Stimulated activated naive CD8-positive, alpha-beta T cell treated with anti-CD3 and anti-CD28 coated beads, Interleukin-15, Interleukin-2, amounts not matched to agents 100 ng/mL and 50 ng/mL, for 24 hours (primary cell): ENCODE data around the gene HIRA.
"Not testable (repeated sequence)": the region's sequence is repeated elsewhere in the genome, so short reads cannot be mapped to it uniquely, and the experiment has no call there.

Source experiments
- H3K27ac Mint-ChIP-seq: one replicate; pipeline ENCODE4 v1.8.0; 2021; ENCODE audit warnings: mild to moderate bottlenecking, mixed read lengths
- H3K27me3 Mint-ChIP-seq: one replicate; pipeline ENCODE4 v1.8.0; 2021; ENCODE audit warnings: mixed read lengths
- H3K36me3 Mint-ChIP-seq: one replicate; pipeline ENCODE4 v1.8.0; 2021; ENCODE audit warnings: low read depth, mixed read lengths
- H3K4me1 Mint-ChIP-seq: one replicate; pipeline ENCODE4 v1.8.0; 2021; ENCODE audit warnings: low read depth, mixed read lengths
- H3K4me3 Mint-ChIP-seq: one replicate; pipeline ENCODE4 v1.8.0; 2021; ENCODE audit warnings: mild to moderate bottlenecking, mixed read lengths
- H3K9me3 Mint-ChIP-seq: one replicate; pipeline ENCODE4 v1.8.0; 2021; ENCODE audit warnings: mixed read lengths

The HIRA gene

DNA sequence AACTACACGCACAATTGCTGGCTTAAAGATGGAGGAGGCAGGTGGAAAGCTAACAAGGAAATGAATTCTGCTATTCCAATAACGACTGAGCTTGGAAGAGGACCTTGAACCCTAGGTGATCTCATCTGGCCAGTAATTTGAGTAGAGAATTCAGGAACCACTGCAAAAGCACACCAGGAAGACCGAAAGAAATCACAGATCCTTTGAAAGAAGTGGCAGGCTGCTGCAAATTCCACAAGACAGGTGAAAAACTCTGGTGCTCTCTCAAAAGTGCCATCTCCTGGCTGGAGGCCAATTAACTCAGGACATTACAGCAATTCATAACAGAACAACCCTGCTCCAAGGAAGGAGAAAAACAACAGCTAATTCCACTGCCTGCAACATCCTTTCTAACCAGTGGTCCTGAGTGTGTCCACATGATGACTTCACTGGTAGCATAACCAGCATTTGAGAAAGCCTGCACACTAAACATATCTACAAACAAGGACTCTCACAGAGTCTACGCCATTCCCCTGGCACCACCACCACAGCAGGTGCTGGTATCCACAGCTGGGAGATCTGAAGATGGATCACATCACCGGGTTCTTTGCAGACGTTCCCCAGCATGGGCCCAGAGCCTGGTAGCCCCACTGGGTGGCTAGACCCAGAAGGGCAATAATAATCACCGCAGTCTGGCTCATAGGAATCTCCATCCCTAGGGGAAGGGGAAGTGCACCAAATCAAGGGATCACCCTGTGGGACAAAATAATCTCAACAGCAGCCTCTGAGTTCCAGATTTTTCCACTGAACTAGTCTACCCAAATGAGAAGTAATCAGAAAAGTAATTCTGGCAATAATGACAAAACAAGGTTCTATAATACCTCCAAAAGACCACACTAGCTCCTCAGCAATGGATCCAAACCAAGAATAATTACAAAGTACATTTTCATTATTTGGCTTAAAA, 95.1 kb downstream of the HIRA start:
- H3K36me3 Mint-ChIP-seq, result peaks cover 99% of the 10 kb centered on the region
- peaks cover 41% of the 10 kb centered on the region for H3K9me3 Mint-ChIP-seq
- no peak overlapping the region for H3K27ac Mint-ChIP-seq
- H3K4me3 Mint-ChIP-seq, result no peak overlapping the region
- H3K27me3 Mint-ChIP-seq, result no peaks in the 10 kb centered on the region
- H3K4me1 Mint-ChIP-seq, result no peaks in the 10 kb centered on the region

DNA sequence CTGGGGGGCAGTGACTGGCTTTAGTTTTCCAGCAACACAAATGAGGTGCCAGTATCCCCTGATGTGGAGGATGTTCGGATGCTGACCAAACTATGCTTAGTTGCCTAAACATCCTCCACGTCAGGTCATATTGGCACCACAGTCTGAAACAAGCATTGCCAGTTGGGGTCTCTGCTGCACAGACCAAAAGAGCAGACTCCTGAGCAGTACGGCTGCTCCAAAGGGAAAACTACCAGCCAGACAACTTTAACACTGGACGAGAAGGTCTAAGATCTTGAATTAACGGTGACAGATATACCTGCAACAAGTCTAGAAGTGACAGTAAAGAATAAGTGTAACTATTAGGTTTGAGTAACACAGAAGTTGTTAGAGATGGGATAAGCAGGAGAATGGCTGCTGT, 99.6 kb downstream of the HIRA start:
- Mint-ChIP-seq H3K4me3 (no peak overlapping the region), H3K27me3 (no peaks in the 10 kb centered on the region), H3K27ac (no peak overlapping the region), H3K36me3 (peaks cover 88% of the 10 kb centered on the region), H3K4me1 (no peaks in the 10 kb centered on the region), H3K9me3 (peaks cover 26% of the 10 kb centered on the region)

DNA sequence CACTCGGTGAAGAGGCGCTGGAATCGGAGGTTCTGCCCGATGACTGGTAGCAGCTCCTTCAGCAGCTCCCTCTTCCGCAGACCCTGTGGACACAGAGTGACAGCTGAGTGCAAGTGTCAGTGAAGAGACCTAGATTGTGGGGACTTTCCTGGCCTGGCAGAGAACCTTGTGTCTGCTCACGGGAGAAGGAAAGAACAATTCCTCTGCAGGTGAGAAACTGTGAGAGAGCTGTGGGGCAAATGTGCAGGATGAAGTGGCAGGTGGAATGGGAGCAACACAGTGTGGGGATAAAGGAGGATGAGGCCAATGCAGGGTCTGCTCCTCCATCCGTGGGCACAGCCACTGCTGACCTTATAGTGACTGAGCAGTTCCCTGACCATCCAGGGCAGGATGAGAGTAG, 100.1 kb downstream of the HIRA start:
- no peak overlapping the region for H3K4me3 Mint-ChIP-seq
- no peaks in the 10 kb centered on the region for H3K27me3 Mint-ChIP-seq
- peaks cover 83% of the 10 kb centered on the region for H3K36me3 Mint-ChIP-seq
- no peaks in the 10 kb centered on the region for H3K4me1 Mint-ChIP-seq
- H3K9me3 Mint-ChIP-seq, result peaks cover 26% of the 10 kb centered on the region
- no peak overlapping the region for H3K27ac Mint-ChIP-seq

DNA sequence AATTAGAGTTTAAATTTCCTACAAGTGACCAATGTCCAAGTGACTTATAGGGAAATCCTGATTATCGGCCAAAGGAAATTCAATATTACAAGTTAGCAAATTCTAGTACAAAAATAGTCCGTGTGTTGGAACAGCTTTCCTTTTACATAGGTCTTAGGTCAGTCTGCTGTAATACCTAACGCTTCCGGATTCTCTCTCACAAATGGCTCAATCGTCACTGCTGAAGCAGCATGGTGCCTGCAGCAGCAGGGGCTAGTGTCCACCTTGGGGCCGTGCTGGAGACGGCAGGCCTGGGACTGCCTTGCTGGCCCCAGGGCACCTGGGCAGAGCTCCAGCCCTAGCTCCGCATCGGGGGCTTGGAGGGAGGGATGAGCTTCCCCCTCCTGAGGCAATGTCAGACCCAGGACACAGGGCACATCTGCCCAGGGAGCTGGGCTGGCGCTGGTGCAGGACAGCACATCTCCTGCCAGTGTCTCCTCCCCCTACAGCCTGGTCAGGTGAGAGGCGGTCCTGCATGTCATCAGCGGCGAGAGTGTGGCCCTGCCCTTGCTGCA, 100.6 kb downstream of the HIRA start:
- Mint-ChIP-seq H3K27me3 (no peaks in the 10 kb centered on the region), H3K4me1 (no peaks in the 10 kb centered on the region), H3K36me3 (peaks cover 78% of the 10 kb centered on the region), H3K4me3 (no peak overlapping the region), H3K9me3 (peaks cover 27% of the 10 kb centered on the region), H3K27ac (no peak overlapping the region)

DNA sequence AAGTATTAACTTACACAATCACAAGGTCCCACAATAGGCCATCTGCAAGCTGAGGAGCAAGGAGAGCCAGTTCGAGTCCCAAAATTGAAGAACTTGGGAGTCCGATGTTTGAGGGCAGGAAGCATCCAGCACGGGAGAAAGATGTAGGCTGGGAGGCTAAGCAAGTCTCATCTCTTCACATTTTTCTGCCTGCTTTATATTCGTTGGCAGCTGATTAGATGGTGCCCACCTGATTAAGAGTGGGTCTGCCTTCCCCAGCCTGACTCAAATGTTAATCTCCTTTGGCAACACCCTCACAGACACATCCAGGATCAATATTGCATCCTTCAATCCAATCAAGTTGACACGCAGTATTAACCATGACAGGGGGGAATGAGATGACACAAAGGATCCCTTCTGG, 101.3 kb downstream of the HIRA start:
- H3K27ac Mint-ChIP-seq, H3K4me3 Mint-ChIP-seq, H3K27me3 Mint-ChIP-seq, H3K4me1 Mint-ChIP-seq: not testable (repeated sequence)
- H3K36me3 Mint-ChIP-seq, result peaks cover 71% of the 10 kb centered on the region
- peaks cover 21% of the 10 kb centered on the region for H3K9me3 Mint-ChIP-seq

DNA sequence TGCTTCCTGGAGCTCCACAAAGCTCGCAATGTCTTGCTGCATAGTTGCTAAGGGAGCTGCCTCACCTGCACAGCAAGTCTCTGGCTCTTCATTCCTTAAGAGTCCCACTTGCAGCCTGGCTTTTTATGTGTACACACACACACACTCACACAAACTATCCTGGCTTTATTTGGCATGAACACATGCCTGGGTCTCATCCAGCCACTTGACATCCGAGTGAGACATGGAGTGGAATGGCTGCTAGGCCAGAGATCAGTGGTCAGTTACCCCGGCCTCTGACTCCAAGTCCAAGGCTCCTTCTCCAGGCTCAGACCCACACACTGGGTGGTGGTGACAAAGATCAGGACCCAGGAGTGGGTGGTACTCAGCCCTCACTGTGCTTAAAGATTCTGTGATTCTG, 102.1 kb downstream of the HIRA start:
- no peak overlapping the region for H3K27ac Mint-ChIP-seq
- no peak overlapping the region for H3K4me3 Mint-ChIP-seq
- no peaks in the 10 kb centered on the region for H3K4me1 Mint-ChIP-seq
- H3K9me3 Mint-ChIP-seq, result peaks cover 17% of the 10 kb centered on the region
- H3K27me3 Mint-ChIP-seq, result no peaks in the 10 kb centered on the region
- H3K36me3 Mint-ChIP-seq, result peaks cover 63% of the 10 kb centered on the region

DNA sequence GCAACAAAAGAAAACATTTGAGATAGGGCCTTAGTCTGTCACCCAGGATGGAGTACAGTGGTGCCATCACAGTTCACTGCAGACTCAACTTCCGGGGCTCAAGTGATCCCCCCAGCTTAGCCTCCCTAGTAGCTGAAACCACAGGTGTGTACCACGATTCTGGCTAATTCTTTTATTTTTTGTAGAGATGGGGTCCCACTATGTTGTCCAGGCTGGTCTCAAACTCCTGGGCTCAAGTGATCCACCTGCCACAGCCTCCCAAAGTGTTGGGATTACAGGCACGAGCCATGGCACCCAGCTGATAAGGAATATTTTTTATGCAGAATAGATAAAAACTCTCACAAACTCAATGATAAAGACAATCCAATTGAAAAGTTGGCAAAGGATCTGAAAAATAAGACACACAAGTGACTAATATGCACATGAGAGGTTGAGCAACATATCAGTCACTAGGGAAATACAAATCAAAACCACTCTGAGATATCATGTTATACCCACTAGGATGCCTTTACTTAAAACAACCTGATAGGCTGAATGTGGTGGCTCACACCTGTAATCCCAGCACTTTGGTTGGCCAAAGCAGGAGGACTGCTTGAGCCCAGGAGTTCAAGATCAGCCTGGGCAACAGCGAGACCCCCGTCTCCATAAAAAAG, 106.1 kb downstream of the HIRA start:
- Mint-ChIP-seq H3K4me1 (no peaks in the 10 kb centered on the region), H3K4me3 (no peak overlapping the region), H3K27ac (no peak overlapping the region), H3K9me3 (peaks cover 12% of the 10 kb centered on the region), H3K27me3 (no peaks in the 10 kb centered on the region), H3K36me3 (peaks cover 24% of the 10 kb centered on the region)

DNA sequence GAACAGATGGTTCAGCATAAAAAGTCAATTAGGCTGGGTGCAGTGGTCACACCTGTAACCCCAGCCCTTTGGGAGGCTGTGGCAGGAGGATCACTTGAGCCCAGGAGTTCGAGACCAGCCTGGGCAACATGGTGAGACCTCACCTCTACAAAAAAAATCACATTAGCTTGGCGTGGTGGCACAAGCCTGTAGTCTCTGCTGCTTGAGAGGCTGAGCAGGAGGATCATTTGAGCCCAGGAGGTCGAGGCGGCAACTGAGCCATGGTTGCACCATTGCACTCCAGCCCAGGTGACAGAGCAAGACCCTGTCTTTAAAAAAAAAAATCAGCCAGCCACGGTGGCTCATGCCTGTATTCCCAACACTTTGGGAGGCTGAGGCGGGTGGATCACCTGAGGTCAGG, 108.1 kb downstream of the HIRA start:
- H3K36me3 Mint-ChIP-seq, H3K27ac Mint-ChIP-seq, H3K27me3 Mint-ChIP-seq, H3K9me3 Mint-ChIP-seq, H3K4me1 Mint-ChIP-seq, H3K4me3 Mint-ChIP-seq: not testable (repeated sequence)

DNA sequence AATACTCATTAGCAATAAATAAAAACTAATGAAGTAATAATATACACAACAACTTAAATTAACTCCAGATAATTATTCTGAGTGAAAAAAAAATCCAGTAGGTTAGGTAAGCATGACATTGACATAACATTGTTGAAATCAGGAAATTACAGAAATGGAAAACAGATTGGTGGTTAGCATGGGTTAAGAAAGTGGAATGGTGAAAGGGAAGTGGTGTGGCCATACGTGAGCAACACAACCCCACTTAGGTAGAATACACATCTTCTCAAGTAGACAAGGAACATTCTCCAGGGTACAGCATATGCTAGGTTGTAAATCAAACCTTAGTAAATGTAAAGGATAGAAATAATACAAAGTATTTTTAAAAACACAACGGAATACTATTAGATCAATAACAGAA, 109.8 kb downstream of the HIRA start:
- H3K27ac Mint-ChIP-seq, result no peak overlapping the region
- H3K4me1 Mint-ChIP-seq, result no peaks in the 10 kb centered on the region

DNA sequence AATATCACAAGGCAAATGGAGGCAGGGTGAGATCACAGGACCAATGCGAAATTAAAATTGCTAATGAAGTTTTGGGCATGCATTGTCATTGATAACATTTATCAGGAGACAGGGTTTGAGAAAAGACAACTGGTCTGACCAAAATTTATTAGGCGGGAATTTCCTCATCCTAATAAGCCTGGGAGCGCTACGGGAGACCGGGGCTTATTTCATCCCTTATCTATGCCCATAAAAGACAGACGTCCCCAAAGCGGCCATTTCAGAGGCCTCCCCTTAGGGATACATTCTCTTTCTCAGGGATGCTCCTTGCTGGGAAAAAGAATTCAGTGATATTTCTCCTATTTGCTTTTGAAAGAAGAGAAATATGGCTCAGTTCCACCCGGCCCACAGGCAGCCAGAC, 111.4 kb downstream of the HIRA start:
- not testable (repeated sequence) for H3K27ac Mint-ChIP-seq, H3K4me1 Mint-ChIP-seq, H3K4me3 Mint-ChIP-seq, H3K27me3 Mint-ChIP-seq, H3K36me3 Mint-ChIP-seq
- H3K9me3 Mint-ChIP-seq, result peaks cover 16% of the 10 kb centered on the region

More for the DNA sequence above, 109.8 kb downstream of the HIRA start:
- H3K9me3 Mint-ChIP-seq, result peaks cover 11% of the 10 kb centered on the region
- H3K36me3 Mint-ChIP-seq, result no peaks in the 10 kb centered on the region
- H3K27me3 Mint-ChIP-seq, result no peaks in the 10 kb centered on the region
- no peak overlapping the region for H3K4me3 Mint-ChIP-seq

DNA sequence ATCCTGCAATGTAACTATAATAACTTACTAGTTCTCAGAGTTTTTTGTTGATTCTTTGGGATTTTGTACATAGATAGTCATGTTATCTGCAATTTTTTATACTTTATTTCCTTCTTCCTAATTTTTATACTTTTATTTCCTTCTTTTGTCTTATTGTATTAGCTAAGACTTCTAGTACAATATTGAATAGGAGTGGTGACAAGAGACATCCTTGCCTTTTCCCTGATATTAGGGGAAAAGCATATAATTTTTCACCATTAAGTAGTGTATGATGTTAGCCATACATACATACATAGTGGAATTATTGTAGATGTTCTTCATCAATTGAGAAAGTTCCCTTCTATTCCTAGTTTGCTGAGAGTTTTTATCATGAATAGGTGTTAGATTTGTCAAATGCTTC, 112.3 kb downstream of the HIRA start:
- H3K4me1 Mint-ChIP-seq, result no peaks in the 10 kb centered on the region
- H3K4me3 Mint-ChIP-seq, result no peak overlapping the region
- H3K9me3 Mint-ChIP-seq, result peaks cover 18% of the 10 kb centered on the region
- peaks cover 3% of the 10 kb centered on the region for H3K36me3 Mint-ChIP-seq
- H3K27me3 Mint-ChIP-seq, result no peaks in the 10 kb centered on the region
- H3K27ac Mint-ChIP-seq, result no peak overlapping the region

DNA sequence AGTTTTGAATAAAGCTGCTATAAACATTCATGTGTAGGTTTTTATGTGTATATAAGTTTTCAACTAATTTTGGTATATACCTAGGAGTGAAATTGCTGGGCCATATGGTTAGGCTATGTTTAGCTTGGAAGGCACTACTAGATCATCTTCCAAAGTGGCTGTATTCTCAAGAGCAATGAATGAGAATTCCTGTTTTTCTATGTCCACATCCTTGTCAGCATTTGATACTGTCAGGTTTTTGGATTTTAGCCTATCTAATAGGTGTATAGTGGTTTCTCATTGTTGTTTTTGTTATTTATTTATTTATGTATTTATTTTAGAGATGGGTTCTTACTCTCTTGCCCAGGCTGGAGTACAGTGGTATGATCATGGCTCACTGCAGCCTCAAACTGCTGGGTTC, 113.7 kb downstream of the HIRA start:
- Mint-ChIP-seq H3K4me3 (no peak overlapping the region), H3K36me3 (peaks cover 3% of the 10 kb centered on the region), H3K4me1 (no peaks in the 10 kb centered on the region), H3K9me3 (peaks cover 20% of the 10 kb centered on the region), H3K27me3 (no peaks in the 10 kb centered on the region), H3K27ac (no peak overlapping the region)

DNA sequence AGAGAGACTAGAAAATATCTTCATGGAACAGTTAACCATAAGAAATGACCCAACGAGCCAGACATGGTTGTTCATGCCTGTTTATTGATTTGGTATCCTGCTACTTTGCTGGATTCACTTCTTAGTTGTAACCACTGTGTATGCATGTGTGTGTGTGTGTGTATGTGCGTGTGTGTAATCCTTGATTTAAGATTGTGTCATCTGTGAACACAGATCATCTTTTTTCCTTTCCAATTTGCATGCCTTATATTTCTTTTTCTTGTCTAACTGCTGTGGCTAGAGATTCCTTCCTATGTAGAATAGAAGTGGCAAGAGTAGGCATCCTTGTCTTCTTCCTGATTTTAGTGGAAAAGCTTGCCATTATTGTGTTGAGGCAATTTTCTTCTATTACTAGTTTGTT, 123.7 kb downstream of the HIRA start:
- H3K9me3 Mint-ChIP-seq, result no peaks in the 10 kb centered on the region
- H3K36me3 Mint-ChIP-seq, result no peaks in the 10 kb centered on the region
- no peak overlapping the region for H3K4me3 Mint-ChIP-seq
- no peak overlapping the region for H3K27ac Mint-ChIP-seq
- H3K27me3 Mint-ChIP-seq, result no peaks in the 10 kb centered on the region
- no peaks in the 10 kb centered on the region for H3K4me1 Mint-ChIP-seq

DNA sequence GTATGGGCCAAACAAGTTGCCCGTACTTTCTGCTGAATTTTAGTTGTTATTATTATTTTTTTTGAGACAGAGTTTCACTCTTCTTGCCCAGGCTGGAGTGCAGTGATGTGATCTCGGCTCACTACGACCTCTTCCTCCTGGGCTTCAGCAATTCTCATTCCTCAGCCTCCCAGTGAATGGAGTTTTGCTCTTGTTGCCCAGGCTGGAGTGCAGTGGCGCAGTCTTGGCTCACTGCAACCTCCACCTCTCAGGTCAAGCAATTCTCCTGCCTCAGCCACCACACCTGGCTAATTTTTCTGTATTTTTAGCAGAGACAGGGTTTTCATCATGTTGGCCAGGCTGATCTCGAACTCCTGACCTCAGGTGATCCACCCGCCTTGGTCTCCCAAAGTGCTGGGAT, 125.0 kb downstream of the HIRA start:
- not testable (repeated sequence) for H3K9me3 Mint-ChIP-seq, H3K4me1 Mint-ChIP-seq, H3K4me3 Mint-ChIP-seq, H3K27ac Mint-ChIP-seq, H3K36me3 Mint-ChIP-seq, H3K27me3 Mint-ChIP-seq

DNA sequence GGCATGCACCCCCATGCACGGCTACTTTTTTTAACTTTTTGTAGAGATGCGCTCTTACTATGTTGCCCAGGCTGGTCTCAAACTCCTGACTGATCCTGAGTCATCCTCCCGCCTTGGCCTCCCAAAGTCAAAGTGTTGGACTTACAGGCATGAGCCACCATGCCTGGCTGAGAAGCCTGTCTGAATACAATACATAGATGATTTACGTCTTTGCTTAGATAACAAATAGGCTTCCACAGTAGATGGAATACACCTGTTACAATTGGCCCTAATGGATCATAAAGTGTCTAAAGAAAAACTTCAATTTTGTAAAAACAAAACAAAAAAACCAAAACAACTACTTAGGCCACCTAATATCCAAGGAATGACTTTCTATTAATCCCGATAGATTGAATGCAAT, 127.0 kb downstream of the HIRA start:
- H3K36me3 Mint-ChIP-seq, result no peaks in the 10 kb centered on the region
- no peaks in the 10 kb centered on the region for H3K27me3 Mint-ChIP-seq
- no peaks in the 10 kb centered on the region for H3K4me1 Mint-ChIP-seq
- H3K9me3 Mint-ChIP-seq, result no peaks in the 10 kb centered on the region
- no peak overlapping the region for H3K27ac Mint-ChIP-seq
- no peak overlapping the region for H3K4me3 Mint-ChIP-seq
